SHP77 treated with DMSO at 0.1 percent for 48 hours (cell line): ENCODE results near the gene AOAH.
"Not testable (repeated sequence)": the region's sequence is repeated elsewhere in the genome, so short reads cannot be mapped to it uniquely, and the experiment has no call there.

Source experiments
- DNase-seq: peaks from one replicate; lab custom pipeline; 2025; lab: John Stamatoyannopoulos, UW

Gene AOAH

DNA sequence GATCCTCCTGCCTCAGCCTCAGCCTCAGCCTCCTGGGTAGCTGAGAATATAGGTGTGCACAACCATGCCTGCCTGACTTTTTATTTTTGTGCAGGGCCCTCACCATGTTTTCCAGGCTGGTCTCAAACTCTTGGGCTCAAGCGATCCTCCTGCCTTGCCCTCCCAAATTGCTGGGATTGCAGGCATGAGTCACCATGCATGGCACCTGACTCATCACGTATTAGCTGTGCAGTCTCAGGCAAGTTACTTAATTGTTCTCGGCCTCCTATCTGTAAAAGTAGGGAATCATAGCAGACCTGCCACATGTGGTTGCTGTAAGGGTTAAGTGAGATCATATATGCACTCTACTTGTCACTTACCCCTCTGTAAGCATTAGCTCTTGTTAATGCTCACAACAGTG, 217.5 kb downstream of the AOAH start:
- DNase-seq = no peak

DNA sequence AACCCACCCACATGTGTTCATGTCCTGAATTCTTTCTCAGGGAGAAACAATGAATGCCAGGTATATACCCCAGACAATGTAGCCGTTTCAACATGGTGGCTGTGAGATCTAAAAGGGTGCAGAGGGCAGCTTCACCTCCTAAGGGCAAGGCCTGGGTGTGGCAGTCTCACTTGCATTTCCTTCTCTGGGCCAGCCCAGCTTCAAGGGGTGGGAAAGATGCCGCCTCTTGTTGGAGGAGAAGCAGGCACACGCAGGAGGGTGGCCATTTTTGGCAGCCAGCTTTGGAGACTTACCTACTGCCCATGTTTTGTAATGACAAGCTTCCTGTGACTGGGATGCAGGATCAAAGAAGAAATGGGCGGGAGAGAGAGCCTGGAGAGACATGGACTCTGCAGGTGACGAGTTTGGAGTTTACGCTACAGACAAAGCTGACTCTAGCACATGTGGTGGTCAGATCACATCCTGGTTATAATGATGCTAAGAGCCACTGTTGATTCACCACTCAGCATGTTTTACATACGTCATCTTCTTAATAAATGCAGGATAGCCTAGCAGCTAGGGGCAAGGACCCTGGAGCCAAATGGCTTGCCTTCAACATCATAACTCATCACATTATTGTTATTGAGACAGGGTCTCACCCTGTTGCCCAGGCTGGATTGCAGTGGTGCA, 218.0 kb downstream of the AOAH start:
- no peak for DNase-seq

DNA sequence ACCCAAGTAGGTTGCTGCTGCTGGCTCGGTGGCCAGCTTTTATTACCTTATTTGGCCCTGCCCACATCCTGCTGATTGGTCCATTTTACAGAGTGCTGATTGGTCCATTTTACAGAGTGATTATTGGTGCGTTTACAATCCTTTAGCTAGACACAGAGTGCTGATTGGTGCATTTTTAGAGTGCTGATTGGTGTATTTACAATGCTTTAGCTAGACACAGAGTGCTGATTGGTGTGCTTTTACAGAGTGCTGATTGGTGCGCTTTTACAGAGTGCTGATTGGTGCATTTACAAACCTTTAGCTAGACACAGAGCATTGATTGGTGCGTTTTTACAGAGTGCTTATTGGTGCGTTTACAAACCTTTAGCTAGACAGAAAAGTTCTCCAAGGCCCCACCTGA, 219.7 kb downstream of the AOAH start:
- not testable (repeated sequence) for DNase-seq

DNA sequence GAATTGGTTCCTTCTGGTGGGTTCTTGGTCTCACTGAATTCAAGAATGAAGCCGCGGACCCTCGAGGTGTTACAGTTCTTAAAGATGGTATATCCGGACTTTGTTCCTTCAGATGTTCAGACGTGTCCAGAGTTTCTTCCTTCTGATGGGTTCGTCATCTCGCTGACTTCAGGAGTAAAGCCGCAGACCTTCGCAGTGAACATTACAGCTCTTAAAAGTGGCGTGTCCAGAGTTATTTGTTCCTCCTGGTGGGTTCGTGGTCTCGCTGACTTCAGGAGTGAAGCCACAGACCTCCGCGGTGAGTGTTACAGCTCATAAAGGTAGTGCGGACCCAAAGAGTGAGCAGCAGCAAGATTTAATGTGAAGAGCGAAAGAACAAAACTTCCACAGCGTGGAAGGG, 220.1 kb downstream of the AOAH start:
- DNase-seq = not testable (repeated sequence)

DNA sequence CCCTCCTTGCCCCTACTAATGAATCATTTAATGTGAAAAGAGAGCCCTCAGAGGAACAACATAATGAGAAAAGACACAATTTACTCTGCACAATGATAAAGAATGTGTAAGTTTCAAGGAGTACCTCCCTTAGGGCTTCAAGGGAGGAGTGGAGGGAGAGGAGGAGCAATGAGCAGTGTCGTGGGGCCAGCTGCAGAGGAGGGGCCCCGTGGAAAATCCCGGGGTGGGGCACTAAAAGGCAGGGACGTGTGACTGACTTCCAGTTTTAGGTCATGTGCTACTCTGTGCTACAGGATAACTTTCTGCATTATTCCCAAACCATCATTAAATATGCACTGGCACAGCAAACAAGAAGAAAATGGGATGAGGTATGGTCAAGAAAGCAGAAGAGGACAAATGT, 226.5 kb downstream of the AOAH start:
- no peak for DNase-seq

DNA sequence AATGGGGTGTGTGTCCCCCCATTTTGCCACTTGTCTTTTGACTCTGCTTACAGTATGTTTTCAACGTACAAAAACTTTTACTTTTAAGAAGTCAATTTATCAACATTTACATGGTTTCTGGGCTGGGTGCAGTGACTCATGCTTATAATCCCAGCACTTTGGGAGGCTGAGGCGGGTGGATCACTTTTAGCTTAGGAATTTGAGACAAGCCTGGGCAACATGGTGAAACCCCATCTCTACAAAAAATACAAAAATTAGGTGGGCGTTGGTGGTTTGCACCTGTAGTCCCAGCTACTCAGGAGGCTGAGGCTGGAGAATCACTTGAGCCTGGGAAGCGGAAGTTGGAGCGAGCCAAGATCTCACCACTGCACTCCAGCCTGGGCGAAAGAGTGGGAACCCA, 227.1 kb downstream of the AOAH start:
- DNase-seq = not testable (repeated sequence)

DNA sequence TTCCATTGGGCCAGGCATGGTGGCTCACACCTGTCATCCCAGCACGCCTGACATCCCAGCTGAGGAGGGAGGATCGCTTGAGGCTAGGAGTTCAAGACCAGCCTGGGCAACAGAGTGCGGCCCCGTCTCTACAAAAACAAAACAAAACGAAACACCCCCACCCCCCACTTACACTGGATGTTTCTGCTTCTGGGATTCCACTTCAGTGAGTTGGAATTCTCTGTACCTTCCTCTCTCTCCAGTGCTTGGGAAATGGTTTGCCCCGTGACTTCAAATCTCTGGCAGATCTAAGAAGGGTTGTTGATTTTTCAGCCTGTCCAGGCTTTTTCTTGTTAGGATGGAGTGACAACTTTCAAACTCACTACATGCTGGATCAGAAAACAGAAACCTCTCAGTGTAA, 227.7 kb downstream of the AOAH start:
- DNase-seq = no peak

DNA sequence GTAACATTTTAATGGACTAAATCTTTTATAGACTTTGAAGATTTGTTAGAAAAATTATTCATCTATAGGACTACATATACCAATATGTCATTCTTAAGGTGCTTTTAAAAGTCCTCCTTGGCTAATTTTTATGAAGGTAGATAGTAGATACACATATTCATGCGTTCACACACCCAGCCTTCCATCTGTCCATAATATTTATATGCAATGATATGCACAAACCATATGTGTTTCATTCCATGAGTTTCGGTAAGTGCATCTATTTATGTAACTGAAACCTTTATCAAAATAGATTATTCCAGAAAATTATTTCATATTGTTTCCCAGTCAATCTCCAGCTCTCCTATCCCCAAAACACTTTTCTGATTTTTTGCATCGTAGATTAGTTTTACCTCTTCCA, 233.0 kb downstream of the AOAH start:
- no peak for DNase-seq

DNA sequence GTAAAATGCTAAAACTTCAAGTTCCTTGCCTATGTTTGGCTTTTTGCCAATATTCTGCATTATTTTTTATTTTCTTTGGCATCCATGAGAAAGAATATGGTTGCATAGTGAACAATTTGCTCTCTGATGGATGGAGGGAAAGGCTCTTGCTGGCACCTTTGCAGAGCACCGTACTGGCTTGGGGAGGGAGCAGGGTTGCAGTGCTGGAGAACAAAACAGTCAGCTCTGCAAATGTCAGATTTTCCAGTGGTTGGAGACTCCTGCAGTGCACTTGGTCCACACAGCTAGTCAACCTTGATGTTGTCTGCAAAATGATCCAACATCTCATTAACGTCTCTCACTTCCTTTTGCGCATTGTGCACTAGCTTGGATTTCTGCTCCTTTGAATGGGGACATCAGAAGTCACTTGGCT, 233.9 kb downstream of the AOAH start:
- no peak for DNase-seq

DNA sequence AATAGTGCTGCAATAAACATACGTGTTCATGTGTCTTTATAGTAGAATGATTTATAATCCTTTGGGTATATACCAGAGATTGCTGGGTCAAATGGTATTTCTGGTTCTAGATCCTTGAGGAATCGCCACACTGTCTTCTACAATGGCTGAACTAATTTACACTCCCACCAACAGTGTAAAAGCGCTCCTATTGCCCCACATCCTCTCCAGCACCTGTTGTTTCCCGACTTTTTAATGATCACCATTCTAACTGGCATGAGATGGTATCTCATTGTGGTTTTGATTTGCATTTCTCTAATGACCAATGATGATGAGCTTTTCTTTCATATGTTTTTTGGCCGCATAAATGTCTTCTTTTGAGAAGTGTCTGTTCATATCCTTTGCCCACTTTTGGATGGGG, 235.6 kb downstream of the AOAH start:
- not testable (repeated sequence) for DNase-seq

DNA sequence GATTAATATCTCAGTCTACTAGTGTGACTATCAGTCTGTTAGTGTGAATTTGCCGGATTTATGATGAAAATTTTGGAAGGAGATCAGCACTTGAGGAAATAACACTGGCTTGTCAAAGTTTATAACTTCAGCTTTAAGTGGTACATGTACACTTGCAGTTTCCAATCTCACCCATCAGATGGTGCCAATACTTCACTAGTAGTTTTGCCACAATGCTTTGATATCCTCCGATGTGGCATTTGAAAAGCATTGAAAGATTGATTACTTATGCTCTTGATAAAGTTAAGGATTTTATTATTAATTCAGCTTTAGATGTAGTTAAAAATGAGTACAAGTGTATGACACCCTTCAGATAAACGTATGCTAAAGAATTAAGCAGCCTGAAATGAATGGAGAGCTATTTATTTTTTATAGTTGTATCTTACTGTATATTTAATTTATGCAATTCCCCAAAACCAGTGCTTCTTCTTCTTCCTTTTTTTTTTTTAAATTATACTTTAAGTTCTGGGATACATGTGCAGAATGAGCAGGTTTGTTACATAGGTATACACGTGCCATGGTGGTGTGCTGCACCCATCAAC, 236.4 kb downstream of the AOAH start:
- peak; percentile 63 for DNase-seq

DNA sequence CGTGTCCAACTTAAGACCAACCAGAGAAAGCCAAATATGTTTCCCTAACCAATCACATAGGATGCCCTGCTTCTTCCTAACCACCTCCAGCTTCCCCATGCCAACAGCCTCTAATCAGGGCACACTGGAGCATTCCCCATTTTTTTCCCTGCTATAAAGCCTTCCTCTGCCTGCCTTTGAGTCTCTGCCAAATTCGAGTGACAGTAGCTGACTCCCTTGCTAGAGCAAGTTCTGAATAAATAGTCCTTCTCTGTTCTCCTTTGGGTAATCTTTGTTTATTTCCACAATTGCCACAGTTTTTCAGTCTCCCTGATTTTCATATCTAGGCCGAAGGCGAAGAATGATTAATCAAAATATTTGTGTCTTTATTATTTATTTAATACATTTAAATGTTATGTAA, 238.0 kb downstream of the AOAH start:
- no peak for DNase-seq

DNA sequence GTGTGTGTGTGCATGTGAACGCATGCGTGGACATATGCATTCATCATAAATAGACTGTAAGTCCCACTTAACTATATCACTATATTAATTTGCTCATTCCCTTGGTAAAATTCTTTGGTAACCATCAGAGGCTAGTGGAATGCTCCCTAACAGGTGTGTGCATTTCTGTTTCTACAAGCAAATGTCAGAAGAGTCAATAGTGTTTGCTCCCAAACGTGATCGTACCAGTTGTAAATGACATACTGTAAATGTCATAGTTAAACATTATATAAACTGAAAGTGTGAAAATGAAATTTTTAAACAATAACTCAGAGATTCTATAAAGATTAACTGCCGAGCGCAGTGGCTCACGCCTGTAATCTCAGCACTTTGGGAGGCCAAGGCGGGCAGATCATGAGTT, 240.0 kb downstream of the AOAH start:
- no peak for DNase-seq

DNA sequence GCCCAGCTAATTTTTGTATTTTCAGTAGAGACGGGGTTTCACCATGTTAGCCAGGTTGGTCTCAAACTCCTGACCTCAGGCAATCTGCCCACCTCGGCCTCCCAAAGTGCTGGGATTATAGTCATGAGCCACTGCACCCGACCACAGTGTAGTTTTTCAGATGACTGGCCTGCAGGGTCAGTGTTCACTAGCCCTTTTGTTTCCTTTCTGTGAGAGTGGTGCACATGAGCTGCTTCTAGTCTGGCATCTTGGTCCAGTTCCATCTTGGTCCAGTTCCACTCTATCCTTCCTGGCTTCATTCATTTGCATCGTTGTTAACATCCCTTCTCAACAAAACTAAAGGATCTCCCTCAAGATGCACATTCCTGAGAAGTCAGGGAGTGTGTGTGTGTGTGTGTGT, 240.4 kb downstream of the AOAH start:
- DNase-seq = not testable (repeated sequence)

DNA sequence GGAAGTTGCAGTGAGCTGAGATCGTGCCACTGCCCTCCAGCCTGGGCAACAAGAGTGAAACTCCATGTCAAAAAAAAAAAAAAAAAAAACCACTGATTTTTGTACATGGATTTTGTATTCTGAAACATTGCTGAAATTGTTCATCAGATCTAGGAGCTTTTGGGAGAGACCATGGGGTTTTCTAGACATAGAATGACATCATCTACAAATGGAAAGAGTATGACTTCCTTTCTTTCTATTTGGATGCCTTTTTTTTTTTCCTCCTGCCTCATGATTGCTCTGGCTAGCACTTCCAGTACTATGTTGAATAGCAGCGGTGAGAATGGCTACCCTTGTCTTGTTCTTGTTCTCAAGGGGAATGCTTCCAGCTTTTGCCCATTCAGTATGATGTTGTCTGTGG, 245.5 kb downstream of the AOAH start:
- DNase-seq = no peak

DNA sequence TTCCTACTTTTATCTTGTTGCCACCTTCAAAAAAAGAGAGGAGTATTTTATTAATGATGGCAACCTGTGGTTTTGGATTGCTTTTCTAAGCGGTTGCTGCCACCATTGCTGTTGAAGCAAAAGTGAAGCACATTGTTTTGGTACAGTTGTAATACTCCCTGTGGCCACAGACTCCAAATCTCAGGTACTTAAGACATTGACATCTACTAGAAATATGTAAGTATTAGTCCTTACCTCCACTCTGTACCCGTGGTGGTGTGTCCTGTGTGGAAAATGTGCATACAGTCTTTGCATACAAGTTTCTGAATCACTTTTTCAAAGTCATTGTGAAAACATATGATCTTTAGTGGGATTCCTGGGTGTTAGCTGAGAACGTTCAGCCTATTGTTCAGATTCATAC, 248.9 kb downstream of the AOAH start:
- no peak for DNase-seq

DNA sequence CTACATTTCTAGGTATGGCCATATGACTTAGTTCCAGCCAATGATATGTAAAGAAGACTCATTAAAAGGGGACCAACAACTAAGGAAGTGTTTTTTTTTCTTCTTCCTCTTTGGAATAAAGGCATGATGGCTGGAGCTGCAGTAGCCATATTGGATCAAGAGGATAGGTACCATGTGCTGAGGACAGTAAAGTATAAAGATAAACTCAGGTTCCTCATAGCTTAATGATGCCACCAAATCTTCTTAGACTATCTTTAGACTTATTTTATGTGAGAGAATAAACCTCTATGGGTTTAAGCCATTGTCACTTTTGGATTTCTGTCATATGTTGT, 249.3 kb downstream of the AOAH start:
- no peak for DNase-seq

DNA sequence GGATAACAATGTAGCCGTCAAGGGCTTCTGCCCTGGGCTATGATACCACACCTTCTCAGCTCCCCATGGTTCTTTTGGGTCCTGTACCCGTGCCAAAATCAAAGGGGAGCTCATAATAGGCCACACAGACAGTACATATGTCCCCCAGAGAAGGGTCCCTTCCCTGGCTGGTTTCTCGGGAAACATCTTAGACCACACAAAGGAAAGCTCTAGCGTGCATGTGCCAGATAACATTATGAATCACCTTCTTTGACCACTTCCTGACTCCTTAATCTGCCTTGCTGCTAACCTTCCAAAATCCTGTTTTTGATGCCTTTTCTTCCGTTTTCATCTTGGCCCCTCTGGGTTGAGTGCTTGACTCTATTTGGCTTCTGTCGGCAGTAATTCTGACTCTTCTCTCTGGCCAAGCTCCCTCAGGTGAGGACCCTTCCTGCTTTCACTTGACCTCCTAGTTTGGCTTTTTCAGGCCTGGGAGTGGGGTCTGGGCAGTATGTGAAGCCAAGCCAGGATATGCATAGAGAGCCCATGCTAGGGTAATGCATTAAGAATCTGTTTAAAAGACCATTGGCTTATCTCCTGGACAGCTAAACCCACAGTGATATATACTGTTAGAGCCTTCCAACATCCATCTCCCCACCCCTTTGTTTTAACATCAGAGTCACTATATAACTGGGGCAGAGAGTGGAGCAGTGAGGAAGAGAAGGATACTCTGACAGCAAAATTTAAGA, 249.8 kb downstream of the AOAH start:
- no peak for DNase-seq

DNA sequence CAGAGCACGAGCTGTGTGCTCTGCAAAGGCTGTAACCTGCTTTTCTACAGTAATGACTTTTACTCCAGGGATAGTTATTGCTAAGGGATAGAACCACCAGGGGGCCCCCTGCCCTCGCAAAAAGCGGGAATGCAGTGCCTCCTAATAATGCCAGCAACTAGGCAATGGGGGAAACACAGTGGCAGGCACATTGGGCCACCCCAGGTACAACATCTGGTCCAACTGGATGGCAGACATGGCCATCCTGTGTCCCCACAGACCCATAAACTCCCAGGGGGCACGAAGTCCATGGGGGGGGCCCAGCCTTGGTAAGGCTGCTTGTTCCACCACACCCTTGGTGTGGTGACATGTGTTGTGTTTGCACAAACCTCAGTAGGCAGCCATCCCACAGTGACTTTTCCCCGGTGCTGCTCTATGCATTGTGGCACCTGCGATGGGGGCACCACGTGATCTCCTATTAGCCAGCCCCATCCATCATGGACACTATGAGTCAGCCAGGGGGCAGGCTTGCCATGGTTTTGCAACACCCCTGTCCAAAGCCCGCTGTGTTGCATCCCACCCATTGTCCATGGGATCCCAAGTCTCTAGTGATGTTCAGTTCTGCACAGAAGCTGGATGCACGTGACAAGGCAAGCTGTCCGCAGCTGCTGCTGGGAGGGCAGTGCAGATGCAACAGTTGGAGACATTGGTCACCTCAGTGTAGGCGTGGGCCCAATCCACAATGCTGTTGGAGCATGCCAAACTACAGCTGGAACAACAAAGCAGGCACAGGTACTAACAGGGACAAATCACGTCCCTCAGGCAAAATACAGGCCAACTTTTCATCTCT, 250.6 kb downstream of the AOAH start:
- DNase-seq = peak; percentile 82

DNA sequence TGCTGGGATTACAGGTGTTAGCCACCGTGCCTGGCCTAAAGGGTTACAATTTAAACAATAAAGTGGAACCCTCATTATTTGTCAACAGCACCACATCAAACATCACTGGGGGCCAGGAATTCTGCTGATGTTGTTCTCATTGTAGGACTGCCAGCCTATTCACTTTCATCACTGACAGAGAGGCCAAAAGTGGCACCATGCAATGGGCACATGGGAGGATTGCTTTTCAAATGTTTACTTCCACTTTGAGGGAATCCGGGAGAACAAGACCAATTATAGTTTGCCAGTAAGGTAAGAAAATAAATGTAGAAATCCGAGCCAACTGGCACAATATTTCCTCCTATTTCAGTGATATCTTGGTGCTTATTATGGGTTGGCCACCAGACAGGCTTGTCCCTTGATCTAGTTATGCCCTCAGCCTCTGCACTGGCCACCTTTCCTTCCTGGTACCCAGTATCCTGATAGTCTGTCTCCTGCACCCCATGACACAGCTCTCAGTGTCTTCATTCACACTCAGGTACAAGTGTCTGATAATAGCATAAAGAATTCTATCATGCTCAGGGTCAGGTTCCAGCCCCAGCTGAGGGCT, 252.1 kb downstream of the AOAH start:
- no peak for DNase-seq

DNA sequence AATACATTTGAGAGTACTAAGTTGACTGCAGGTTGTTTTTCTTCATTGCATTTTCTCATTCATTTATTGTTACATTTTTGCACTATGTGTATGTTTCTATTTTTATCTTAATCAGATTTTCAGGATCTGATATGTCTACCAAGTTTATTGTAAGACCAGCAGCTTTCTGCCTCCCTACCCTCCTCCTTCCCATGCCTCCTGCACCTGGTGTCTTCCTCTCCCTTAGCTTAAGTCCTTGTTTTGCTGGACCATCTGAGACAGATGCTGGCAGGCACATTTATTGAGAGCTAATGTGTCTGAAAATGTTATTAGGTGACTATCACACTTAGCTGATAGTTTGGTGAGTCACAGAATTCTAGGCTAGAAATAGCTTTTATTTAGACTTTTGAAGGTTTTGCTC, 255.1 kb downstream of the AOAH start:
- no peak for DNase-seq

DNA sequence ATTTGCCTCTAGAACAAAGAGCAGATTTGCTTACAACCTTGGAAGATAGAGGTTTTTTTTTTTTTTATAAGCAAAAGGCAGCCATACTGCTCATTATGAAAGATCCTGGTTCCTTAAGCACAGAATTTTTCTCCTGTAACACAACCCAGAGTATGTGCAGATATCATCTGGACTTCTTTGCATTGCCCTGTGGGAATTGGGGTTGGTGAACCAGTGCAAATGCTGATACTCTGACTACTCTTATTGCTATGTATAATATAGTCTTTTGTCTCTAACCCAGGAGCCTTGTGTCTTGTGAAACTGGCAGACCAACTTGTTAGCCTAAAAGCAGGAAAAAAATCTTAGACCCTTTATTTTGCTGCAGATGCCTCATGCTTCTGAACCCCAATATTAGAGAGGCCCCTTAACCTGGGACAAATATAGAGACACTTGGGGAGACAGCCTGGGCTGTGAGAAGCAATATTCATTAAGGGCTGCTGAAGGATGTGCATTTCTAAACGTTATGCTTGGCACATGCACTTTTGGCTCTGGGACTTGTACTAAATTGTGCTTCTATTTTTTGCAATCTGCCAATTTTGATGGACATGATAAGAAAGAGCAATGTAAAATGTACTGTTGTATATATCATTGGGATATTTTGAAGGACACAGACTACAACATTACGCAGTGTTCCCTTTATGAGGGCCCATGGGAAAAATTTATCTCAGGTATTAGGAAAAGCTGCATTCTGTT, 255.8 kb downstream of the AOAH start:
- no peak for DNase-seq
